ENCODE data around the gene LAMTOR2.

The LAMTOR2 gene

GRCh38 chr1:156076609-156077429, 22.2 kb downstream of the LAMTOR2 start:
- DNase-seq (ENCODE audit: low spot score): no peak

GRCh38 chr1:156077430-156077760, 22.8 kb downstream of the LAMTOR2 start:
- DNase-seq (ENCODE audit: low spot score): no peak

- no peak for DNase-seq (ENCODE audit: low spot score)
These were observed 24.1 kb downstream of the LAMTOR2 start for GRCh38 chr1:156078728-156079127.

- DNase-seq (ENCODE audit: low spot score): no peak
These were observed 25.2 kb downstream of the LAMTOR2 start for GRCh38 chr1:156079762-156080161.

- no peak for DNase-seq (ENCODE audit: low spot score)
These were observed 25.8 kb downstream of the LAMTOR2 start for GRCh38 chr1:156080241-156080862.

- no peak for DNase-seq (ENCODE audit: low spot score)
These were observed 26.2 kb downstream of the LAMTOR2 start for GRCh38 chr1:156080863-156081179.

- DNase-seq (ENCODE audit: low spot score): peak; percentile 54
These were observed 26.8 kb downstream of the LAMTOR2 start for GRCh38 chr1:156081180-156081916.

GRCh38 chr1:156081917-156082308, 27.3 kb downstream of the LAMTOR2 start:
- peak; percentile 42 for DNase-seq (ENCODE audit: low spot score)

- peak; percentile 92 for DNase-seq (ENCODE audit: low spot score)
These were observed 27.9 kb downstream of the LAMTOR2 start, which contains the start of gene MEX3A for GRCh38 chr1:156082309-156083091. Gene MEX3A (minus strand): TSS chr1:156082465. CDS start chr1:156081998, 467 bp downstream.

- DNase-seq (ENCODE audit: low spot score): no peak
These were observed 29.5 kb downstream of the LAMTOR2 start for GRCh38 chr1:156083800-156084790.

GRCh38 chr1:156086256-156086662, 31.7 kb downstream of the LAMTOR2 start:
- no peak for DNase-seq (ENCODE audit: low spot score)

- no peak for DNase-seq (ENCODE audit: low spot score)
These were observed 35.1 kb downstream of the LAMTOR2 start for GRCh38 chr1:156089704-156090103.

GRCh38 chr1:156090138-156090839, 35.7 kb downstream of the LAMTOR2 start:
- DNase-seq (ENCODE audit: low spot score): no peak

- peak; percentile 73 for DNase-seq (ENCODE audit: low spot score)
These were observed 36.2 kb downstream of the LAMTOR2 start for GRCh38 chr1:156090840-156091188.

- DNase-seq (ENCODE audit: low spot score): no peak
These were observed 37.0 kb downstream of the LAMTOR2 start for GRCh38 chr1:156091610-156092009.

GRCh38 chr1:156095906-156096508, 41.4 kb downstream of the LAMTOR2 start:
- DNase-seq (ENCODE audit: low spot score): no peak

- DNase-seq (ENCODE audit: low spot score): peak; percentile 89
These were observed 42.2 kb downstream of the LAMTOR2 start for GRCh38 chr1:156096640-156097391.

- DNase-seq (ENCODE audit: low spot score): no peak
These were observed 43.1 kb downstream of the LAMTOR2 start for GRCh38 chr1:156097499-156098178.

GRCh38 chr1:156098784-156099183, 44.2 kb downstream of the LAMTOR2 start:
- no peak for DNase-seq (ENCODE audit: low spot score)
